GM19455 (cell line): ENCODE results near the gene RIPPLY3.
"Not testable (repeated sequence)": the region's sequence is repeated elsewhere in the genome, so short reads cannot be mapped to it uniquely, and the experiment has no call there.

Source experiments
- ATAC-seq: cut with Tn5 transposase; IDR thresholded peaks from one replicate; pipeline ENCODE4 v1.9.1; 2021; ENCODE audit not compliant: unreplicated experiment

RIPPLY3 gene

GRCh38 chr21:36980280-36981048 is 26.0 kb upstream of the RIPPLY3 start:
- ATAC-seq, result no peak

GRCh38 chr21:36981049-36981391 is 25.5 kb upstream of the RIPPLY3 start:
- ATAC-seq, result no peak

GRCh38 chr21:36981977-36982700 is 24.4 kb upstream of the RIPPLY3 start:
- ATAC-seq, result no peak

GRCh38 chr21:36985751-36986594 is 20.5 kb upstream of the RIPPLY3 start:
- ATAC-seq, result no peak

GRCh38 chr21:36987845-36988244 is 18.7 kb upstream of the RIPPLY3 start:
- ATAC-seq, result no peak

- ATAC-seq, result no peak
These were observed 18.0 kb upstream of the RIPPLY3 start for GRCh38 chr21:36988536-36988935.

GRCh38 chr21:36989199-36989698 is 17.3 kb upstream of the RIPPLY3 start:
- ATAC-seq, result not testable (repeated sequence)

GRCh38 chr21:36989699-36990507 is 16.6 kb upstream of the RIPPLY3 start:
- ATAC-seq, result peak; percentile 92

GRCh38 chr21:36990508-36991205 is 15.8 kb upstream of the RIPPLY3 start:
- no peak for ATAC-seq

- no peak for ATAC-seq
These were observed 13.8 kb upstream of the RIPPLY3 start for GRCh38 chr21:36992671-36993070.

- ATAC-seq, result no peak
These were observed 11.9 kb upstream of the RIPPLY3 start for GRCh38 chr21:36994501-36995158.

GRCh38 chr21:36995285-36995684 is 11.2 kb upstream of the RIPPLY3 start:
- ATAC-seq, result not testable (repeated sequence)

GRCh38 chr21:36999131-36999898 is 7.2 kb upstream of the RIPPLY3 start:
- ATAC-seq, result no peak

- ATAC-seq, result no peak
These were observed 6.1 kb upstream of the RIPPLY3 start for GRCh38 chr21:37000381-37000780.

GRCh38 chr21:37001441-37001840 is 5.1 kb upstream of the RIPPLY3 start:
- ATAC-seq, result no peak

GRCh38 chr21:37002851-37003250 is 3.7 kb upstream of the RIPPLY3 start:
- not testable (repeated sequence) for ATAC-seq

GRCh38 chr21:37003917-37004316 is 2.6 kb upstream of the RIPPLY3 start:
- ATAC-seq, result not testable (repeated sequence)
